Chondrocyte (in vitro differentiated cells): ENCODE data around the gene DGKD. TPM values are rescaled to one million over a fixed set of nuclear protein-coding genes. Genes with fewer than 3 reads are reported as not detected.

ENCODE experiments used
- DNase-seq: peaks from one replicate; pipeline ENCODE4 v3.0.0; 2021; ENCODE audit warnings: mixed read lengths, low spot score
- H3K27ac Mint-ChIP-seq: one replicate; pipeline ENCODE4 v1.8.0; 2021; ENCODE audit warnings: mild to moderate bottlenecking, moderate library complexity, mixed read lengths; ENCODE audit not compliant: unreplicated experiment
- H3K27me3 Mint-ChIP-seq: 2 replicates; pipeline ENCODE4 v1.8.0; 2021; ENCODE audit warnings: low read depth, mixed read lengths
- H3K36me3 Mint-ChIP-seq: 2 replicates; pipeline ENCODE4 v1.8.0; 2021; ENCODE audit warnings: low read depth, mixed read lengths
- H3K4me1 Mint-ChIP-seq: 2 replicates; pipeline ENCODE4 v1.8.0; 2021; ENCODE audit warnings: low read depth, mild to moderate bottlenecking, mixed read lengths
- H3K4me3 Mint-ChIP-seq: one replicate; pipeline ENCODE4 v1.8.0; 2021; ENCODE audit warnings: mild to moderate bottlenecking, moderate library complexity, mixed read lengths; ENCODE audit not compliant: unreplicated experiment
- H3K9me3 Mint-ChIP-seq: 2 replicates; pipeline ENCODE4 v1.8.0; 2021; ENCODE audit warnings: low read depth, mixed read lengths
- CTCF ChIP-seq: fragments of 200-600 bp; sonication (generic); IDR thresholded peaks from 2 replicates; pipeline ENCODE4 v1.5.0; 2021; ENCODE audit warnings: antibody characterized with exemption, mild to moderate bottlenecking, moderate library complexity
- total RNA-seq: library from RNA; stranded (reverse); gene quantifications from 3 replicates; pipeline ENCODE4 v1.2.1, GENCODE V29; 2021

Gene DGKD
- total RNA-seq, 1 donor from 2014 or later, result 66.3 TPM

GRCh38 chr2:233338812-233339368 lies 15.4 kb upstream of the DGKD start:
- no peaks in the 10 kb centered on the region for H3K4me1 Mint-ChIP-seq
- H3K4me3 Mint-ChIP-seq, result no peak overlapping the region
- H3K27me3 Mint-ChIP-seq, result peaks cover 6% of the 10 kb centered on the region
- no peak for DNase-seq
- no peaks in the 10 kb centered on the region for H3K36me3 Mint-ChIP-seq
- no peaks in the 10 kb centered on the region for H3K9me3 Mint-ChIP-seq
- no peak overlapping the region for H3K27ac Mint-ChIP-seq
- no peak for TF ChIP-seq CTCF

GRCh38 chr2:233339427-233339826 lies 14.9 kb upstream of the DGKD start:
- Mint-ChIP-seq H3K9me3 (no peaks in the 10 kb centered on the region), H3K27ac (no peak overlapping the region), H3K27me3 (peaks cover 6% of the 10 kb centered on the region), H3K4me3 (no peak overlapping the region), H3K36me3 (no peaks in the 10 kb centered on the region), H3K4me1 (no peaks in the 10 kb centered on the region)
- TF ChIP-seq CTCF, result no peak
- DNase-seq, result no peak

GRCh38 chr2:233341296-233341695 lies 13.0 kb upstream of the DGKD start:
- no peak for DNase-seq
- no peak for TF ChIP-seq CTCF
- Mint-ChIP-seq H3K36me3 (no peaks in the 10 kb centered on the region), H3K4me3 (no peak overlapping the region), H3K27me3 (peaks cover 6% of the 10 kb centered on the region), H3K4me1 (no peaks in the 10 kb centered on the region), H3K9me3 (no peaks in the 10 kb centered on the region), H3K27ac (no peak overlapping the region)

- peak; percentile 18 for DNase-seq
- peaks cover 6% of the 10 kb centered on the region for H3K27me3 Mint-ChIP-seq
- no peaks in the 10 kb centered on the region for H3K9me3 Mint-ChIP-seq
Measured at GRCh38 chr2:233342301-233342700, 12.0 kb upstream of the DGKD start.

GRCh38 chr2:233343171-233343705 lies 11.1 kb upstream of the DGKD start:
- Mint-ChIP-seq H3K4me3 (no peak overlapping the region), H3K36me3 (no peaks in the 10 kb centered on the region), H3K4me1 (no peaks in the 10 kb centered on the region), H3K9me3 (no peaks in the 10 kb centered on the region), H3K27ac (no peak overlapping the region), H3K27me3 (no peaks in the 10 kb centered on the region)
- no peak for TF ChIP-seq CTCF
- peak; percentile 22 for DNase-seq

More at GRCh38 chr2:233342301-233342700, 12.0 kb upstream of the DGKD start:
- no peak for TF ChIP-seq CTCF
- no peak overlapping the region for H3K27ac Mint-ChIP-seq
- no peak overlapping the region for H3K4me3 Mint-ChIP-seq
- no peaks in the 10 kb centered on the region for H3K4me1 Mint-ChIP-seq
- no peaks in the 10 kb centered on the region for H3K36me3 Mint-ChIP-seq
